ENCODE results near the gene RAB26. TPM values are rescaled to one million over a fixed set of nuclear protein-coding genes. Genes with fewer than 3 reads are reported as not detected.

The RAB26 gene
- total RNA-seq, 1 donor from 2014 or later: not detected

DNA sequence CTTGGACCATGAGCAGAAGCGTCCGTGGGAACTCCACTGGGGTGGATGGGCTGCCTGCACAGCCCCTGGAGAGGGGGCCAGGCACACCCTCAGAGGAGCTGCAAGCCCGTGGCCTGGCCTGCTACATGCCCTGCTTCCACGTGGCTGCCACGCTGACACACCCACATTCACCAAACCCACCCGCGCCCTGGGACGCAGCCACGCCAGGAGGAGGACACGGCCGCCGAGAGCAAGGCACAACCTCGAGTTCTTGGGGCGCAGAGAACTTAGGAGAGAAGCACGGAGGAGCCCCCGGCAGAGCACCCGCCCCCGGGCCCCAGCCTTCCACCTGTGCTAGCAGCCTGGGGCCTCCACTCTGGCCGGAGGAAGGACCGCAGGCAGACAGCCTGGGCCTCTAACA, 29.1 kb downstream of the RAB26 start:
- TF ChIP-seq, protein P1, sequence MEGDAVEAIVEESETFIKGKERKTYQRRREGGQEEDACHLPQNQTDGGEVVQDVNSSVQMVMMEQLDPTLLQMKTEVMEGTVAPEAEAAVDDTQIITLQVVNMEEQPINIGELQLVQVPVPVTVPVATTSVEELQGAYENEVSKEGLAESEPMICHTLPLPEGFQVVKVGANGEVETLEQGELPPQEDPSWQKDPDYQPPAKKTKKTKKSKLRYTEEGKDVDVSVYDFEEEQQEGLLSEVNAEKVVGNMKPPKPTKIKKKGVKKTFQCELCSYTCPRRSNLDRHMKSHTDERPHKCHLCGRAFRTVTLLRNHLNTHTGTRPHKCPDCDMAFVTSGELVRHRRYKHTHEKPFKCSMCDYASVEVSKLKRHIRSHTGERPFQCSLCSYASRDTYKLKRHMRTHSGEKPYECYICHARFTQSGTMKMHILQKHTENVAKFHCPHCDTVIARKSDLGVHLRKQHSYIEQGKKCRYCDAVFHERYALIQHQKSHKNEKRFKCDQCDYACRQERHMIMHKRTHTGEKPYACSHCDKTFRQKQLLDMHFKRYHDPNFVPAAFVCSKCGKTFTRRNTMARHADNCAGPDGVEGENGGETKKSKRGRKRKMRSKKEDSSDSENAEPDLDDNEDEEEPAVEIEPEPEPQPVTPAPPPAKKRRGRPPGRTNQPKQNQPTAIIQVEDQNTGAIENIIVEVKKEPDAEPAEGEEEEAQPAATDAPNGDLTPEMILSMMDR (IDR thresholded peaks at IDR 0.05): no peak
- Histone ChIP-seq H3K4me3 (no peak overlapping the region), H3K4me1 (no peaks in the 10 kb centered on the region), H3K36me3 (peaks cover 36 to 56% of the 10 kb centered on the region in 2 donors), H3K27ac (no peak overlapping the region), H3K9me3 (no peaks in the 10 kb centered on the region), H3K27me3 (no peaks in the 10 kb centered on the region)
- no peak for DNase-seq (ENCODE audit: low spot score in 2 of 2)
- intact Hi-C loops (cut with DNase I): no loop called here

DNA sequence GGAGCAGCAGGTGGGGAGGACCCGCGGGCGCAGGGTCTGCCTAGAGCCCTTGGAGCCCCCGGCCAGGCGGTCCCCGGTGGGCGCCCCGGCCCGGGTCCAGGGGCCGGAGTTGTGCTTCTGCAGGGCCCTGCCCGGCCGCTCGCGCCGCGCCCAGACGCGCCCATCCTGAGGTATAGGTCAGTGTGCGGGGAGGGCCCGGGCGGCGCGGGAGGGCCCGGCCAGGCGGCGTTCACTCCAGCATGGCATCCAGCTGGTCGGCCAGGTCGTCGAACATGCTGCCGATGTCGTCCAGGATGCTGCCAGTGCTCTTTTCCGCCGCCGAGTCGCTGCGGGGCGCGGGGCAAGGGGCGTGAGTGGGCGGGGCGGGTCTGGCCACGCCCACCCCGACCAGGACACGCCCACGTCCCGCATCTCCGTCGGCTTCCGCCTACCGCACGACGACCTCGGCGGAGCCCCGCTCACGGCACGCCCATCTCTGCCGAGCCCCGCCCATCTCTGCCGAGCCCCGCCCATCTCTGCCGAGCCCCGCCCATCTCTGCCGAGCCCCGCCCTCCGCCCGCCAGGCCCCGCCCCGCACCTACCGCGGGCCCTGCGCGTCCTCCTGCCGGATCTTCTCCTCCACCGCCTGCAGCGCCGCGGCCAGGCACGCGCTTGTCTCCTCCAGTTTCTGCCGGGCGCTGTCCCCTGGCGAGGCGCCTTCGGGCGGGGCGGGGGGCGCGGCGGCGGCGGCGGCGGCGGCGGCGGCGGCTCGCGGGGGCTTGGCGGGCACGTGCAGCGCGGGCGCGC, 30.1 kb downstream of the RAB26 start:
- Histone ChIP-seq H3K27ac (no peak overlapping the region), H3K4me1 (no peaks in the 10 kb centered on the region), H3K27me3 (no peaks in the 10 kb centered on the region), H3K36me3 (peaks cover 28 to 46% of the 10 kb centered on the region in 2 donors), H3K9me3 (no peaks in the 10 kb centered on the region), H3K4me3 (no peak overlapping the region)
- intact Hi-C loops (cut with DNase I): no loop called here
- TF ChIP-seq, protein P1 (IDR thresholded peaks at IDR 0.05): no peak
- no peak for DNase-seq (ENCODE audit: low spot score in 2 of 2)

DNA sequence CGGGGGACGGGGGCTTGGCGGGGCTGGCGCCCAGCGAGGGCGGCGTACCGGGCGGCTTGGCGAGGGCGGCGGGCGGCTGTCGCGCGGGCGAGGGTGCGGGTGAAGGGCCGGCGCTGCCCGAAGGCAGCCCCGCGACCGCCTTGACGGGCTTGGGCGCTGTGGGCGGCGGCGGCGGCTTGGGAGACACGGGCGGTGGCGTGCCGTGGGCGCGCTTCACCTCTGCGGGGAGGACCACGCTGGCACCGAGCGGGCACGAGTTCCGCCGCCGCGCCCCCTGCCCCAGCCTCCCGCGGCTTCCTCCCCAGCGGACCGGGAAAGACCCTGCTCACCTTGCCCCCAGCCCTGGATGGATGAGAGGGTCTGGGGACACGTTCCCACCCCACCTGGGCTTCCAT, 30.7 kb downstream of the RAB26 start:
- no peak overlapping the region for H3K27ac ChIP-seq
- H3K27me3 ChIP-seq: no peaks in the 10 kb centered on the region
- intact Hi-C loops (cut with DNase I): no loop called here
- TF ChIP-seq, protein P1 (IDR thresholded peaks at IDR 0.05): no peak
- H3K9me3 ChIP-seq: no peaks in the 10 kb centered on the region
- DNase-seq (ENCODE audit: low spot score in 2 of 2): no peak
- no peak overlapping the region for H3K4me3 ChIP-seq
- H3K36me3 ChIP-seq: peaks cover 22 to 40% of the 10 kb centered on the region in 2 donors
- no peaks in the 10 kb centered on the region for H3K4me1 ChIP-seq

DNA sequence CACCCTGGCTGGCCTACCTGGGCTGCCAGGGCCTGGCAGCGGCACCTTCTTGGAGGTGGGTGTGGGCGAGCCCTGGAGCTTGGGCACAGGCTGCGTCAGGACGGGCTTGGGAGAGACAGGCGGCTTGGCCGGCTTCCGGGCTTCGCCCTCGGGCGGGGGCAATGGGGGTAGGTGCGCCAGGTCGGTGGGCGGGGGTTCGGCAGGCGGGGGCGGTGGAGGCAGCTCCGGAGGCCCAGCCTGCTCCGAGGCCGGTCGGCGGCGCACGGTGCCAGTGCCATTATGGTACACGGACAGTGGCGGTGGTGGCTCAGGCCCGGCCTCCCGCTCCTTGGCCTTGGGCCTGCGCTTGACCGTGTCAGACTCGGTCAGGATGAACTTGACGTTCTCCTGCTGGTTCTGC, 31.2 kb downstream of the RAB26 start:
- no peaks in the 10 kb centered on the region for H3K4me1 ChIP-seq
- TF ChIP-seq, protein P1 (IDR thresholded peaks at IDR 0.05): no peak
- H3K36me3 ChIP-seq: peaks cover 21 to 36% of the 10 kb centered on the region in 2 donors
- no peak overlapping the region for H3K27ac ChIP-seq
- H3K9me3 ChIP-seq: no peaks in the 10 kb centered on the region
- intact Hi-C loops (cut with DNase I): no loop called here
- H3K4me3 ChIP-seq: no peak overlapping the region
- no peak for DNase-seq (ENCODE audit: low spot score in 2 of 2)
- H3K27me3 ChIP-seq: no peaks in the 10 kb centered on the region

DNA sequence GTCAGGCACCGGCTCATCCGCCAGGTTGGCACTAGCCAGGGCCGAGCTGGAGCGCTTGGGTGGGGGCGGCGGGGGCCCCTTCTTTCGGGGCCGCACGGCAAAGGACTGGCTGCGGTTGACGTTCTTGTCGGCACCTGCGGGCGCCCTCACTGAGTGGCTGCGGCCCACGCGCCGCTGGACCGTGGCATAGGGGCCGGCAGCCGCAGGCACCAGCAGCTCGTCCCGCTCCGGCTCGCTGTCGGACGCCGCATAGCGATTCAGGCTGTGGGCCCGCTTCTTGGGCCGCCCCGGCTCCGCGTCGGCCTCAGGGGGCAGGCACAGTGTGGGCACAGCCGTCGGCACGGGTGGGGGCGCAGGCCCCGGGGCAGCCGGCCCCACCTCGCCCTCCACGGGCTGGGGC, 32.0 kb downstream of the RAB26 start:
- Histone ChIP-seq H3K4me3 (no peak overlapping the region), H3K27me3 (no peaks in the 10 kb centered on the region), H3K4me1 (no peaks in the 10 kb centered on the region), H3K9me3 (no peaks in the 10 kb centered on the region), H3K36me3 (peaks cover 12 to 27% of the 10 kb centered on the region in 2 donors), H3K27ac (no peak overlapping the region)
- intact Hi-C loops (cut with DNase I): no loop called here
- no peak for DNase-seq (ENCODE audit: low spot score in 2 of 2)
- TF ChIP-seq, protein P1 (IDR thresholded peaks at IDR 0.05): no peak
